Activated CD4-positive, CD25-positive, alpha-beta regulatory T cell treated with anti-CD3 and anti-CD28 coated beads, Interleukin-2, amount 50 U/mL, for 72 hours (primary cell): ENCODE results near the gene CD52.
"Not testable (repeated sequence)": the region's sequence is repeated elsewhere in the genome, so short reads cannot be mapped to it uniquely, and the experiment has no call there.

ENCODE experiments used
- DNase-seq: peaks from one replicate; pipeline ENCODE4 v3.0.0; 2021

CD52 gene

GRCh38 chr1:26302733-26303405, 14.9 kb upstream of the CD52 start:
- no peak for DNase-seq

- DNase-seq = no peak
These were observed 12.0 kb upstream of the CD52 start for GRCh38 chr1:26305667-26306289.

DNA sequence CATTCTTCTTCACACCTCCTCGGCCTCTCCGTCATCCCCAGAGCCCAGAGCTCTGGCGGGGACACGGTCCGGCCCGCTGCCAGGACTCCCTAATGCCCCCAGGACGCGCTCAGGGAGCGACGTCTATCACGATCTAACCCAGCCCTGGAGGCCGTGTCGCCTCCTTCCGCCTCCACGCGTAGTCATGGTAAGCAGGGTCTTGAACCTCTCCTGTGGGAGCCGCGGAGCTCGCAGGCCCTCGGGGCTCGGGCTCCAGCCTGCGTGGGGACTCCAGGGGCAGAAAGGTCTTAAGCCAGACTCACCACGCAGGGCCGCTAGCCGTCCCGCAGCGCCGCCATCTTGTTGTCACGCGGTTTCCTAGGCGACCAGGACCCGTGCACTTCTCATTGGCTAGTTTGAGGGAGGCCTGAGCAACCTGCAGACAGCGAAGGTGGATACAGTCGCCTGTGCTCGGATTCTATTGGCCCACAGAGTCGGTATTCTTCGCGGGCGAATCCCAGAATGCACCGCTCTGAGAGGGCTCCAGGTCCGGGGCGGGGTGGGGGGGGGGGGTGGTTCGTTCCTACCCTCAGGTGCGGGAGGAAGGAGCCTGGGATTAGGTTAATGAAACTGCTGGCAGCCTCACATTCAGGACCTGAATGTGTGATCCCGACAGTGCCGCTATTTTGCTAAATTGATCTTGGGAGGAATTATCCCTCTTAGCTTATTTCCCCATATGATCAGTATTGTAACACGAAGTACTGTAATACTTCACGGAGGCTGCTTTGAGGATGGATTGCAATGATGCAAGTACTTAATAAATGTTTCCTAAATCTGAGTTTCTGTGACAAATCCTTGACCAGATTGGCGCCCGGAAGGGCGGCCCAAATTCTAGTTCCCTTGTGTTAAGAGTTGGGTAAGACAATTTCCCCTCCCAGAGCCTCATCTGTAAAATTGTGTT, 11.2 kb upstream of the CD52 start, which contains the start of gene UBXN11:
TSS of gene UBXN11 (minus strand) at position 347 of the 940 bp plus-strand sequence. CDS start 3,753 bp downstream, outside the sequence.
- peak; percentile 84 for DNase-seq

- no peak for DNase-seq
These were observed 10.4 kb upstream of the CD52 start for GRCh38 chr1:26307363-26307781.

- DNase-seq = not testable (repeated sequence)
These were observed 9.5 kb upstream of the CD52 start for GRCh38 chr1:26307966-26308899.

- DNase-seq = no peak
These were observed 3.3 kb upstream of the CD52 start for GRCh38 chr1:26314501-26314900.

- no peak for DNase-seq
These were observed 1.6 kb upstream of the CD52 start for GRCh38 chr1:26315874-26316850.

DNA sequence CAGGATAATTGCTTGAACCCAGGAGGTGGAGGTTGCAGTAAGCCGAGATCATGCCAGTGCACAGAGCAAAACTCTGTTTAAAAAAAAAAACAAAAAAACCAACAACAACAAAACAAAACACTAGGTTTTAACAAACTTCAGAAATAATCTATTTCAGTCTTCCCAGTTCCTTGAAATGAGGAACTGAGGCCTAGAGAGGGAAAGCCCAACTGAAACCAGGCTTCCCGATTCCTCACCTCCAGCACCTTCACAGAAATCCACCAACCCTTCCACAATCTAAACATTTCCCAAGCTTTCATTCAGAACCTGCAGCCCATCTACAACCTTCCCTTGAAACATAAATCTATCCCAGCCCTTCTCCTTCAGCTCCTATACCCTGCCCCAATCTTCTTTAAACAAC, 612 bp upstream of the CD52 start:
- DNase-seq = no peak

DNA sequence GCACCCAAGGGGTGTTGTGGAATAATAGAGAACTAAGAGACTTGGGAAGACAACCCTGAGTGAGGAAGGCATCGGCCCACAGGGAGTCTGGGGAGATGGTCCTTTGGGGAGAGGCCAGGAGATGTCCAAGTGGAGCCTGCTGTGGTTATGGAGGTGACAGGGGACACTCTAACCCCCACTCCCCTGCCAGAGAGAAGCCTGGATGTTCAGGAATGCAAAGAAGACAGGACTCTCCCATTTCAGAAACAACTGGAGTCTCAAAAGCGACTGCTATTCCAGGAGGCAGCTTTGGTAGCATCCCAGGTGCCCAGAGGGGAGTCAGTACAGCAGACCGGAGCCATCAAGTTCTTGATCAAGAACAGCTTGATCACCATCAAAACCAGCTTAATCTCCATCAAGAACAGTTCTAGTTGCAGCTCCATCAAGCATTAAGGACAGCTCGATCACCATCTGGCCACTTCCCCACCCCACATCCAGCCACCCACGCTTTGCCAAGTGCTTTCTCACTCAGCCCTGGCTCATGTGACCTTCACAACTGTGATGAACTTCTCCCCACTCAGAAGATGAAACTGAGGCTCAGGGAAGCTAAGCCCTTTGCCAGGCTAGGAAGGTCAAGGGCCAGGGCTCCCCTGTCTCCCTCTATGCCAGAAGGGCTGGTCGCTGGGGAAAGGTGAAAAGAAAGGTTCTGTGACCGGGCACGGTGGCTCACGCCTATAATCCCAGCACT, 743 bp downstream of the CD52 start:
- DNase-seq = peak; percentile 57

DNA sequence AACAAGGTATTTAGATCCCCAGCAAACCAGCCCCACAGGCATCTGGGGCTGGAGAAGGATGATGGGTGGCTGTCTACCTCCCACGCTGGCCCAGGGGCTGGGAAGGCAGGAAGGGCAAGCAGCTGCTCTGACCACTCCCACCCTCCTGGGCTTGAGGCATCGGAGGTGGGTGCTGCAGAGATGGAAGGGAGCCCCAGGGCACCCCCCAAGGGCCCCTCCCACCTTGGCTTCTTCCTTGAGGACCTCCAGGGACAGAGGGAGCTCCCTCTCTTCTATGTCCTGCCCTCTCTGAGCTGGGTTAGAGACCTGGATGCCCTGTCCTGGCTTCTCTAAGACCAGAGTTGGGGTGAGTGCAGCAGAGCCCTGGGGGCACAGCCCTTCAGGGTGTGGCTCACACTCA, 3.1 kb downstream of the CD52 start:
- DNase-seq = peak; percentile 31

GRCh38 chr1:26321315-26322041, 3.7 kb downstream of the CD52 start:
- DNase-seq = peak; percentile 96

- no peak for DNase-seq
These were observed 4.2 kb downstream of the CD52 start for GRCh38 chr1:26322042-26322331.

GRCh38 chr1:26323382-26323781, 5.6 kb downstream of the CD52 start:
- DNase-seq = no peak

DNA sequence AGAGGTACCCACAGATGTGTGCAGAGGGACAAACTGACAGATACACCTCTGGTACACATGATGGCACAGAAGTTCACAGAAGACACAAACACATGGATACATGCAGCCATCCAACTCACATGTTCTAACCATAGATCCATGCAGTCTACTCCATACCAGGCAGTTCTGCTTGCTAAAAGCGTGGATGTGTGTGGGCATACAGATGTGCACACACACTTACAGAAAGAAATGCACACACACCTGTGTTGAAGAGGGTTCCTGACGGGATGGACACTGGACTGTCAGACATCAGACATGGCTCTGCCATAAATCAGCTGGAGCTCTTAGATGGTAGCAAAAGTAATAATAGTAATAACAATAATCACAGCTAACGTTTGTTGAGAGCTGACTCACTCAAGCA, 6.8 kb downstream of the CD52 start:
- DNase-seq = no peak

GRCh38 chr1:26327956-26328362, 10.2 kb downstream of the CD52 start:
- DNase-seq = no peak

- DNase-seq = no peak
These were observed 10.8 kb downstream of the CD52 start for GRCh38 chr1:26328597-26328996.

- DNase-seq = not testable (repeated sequence)
These were observed 11.6 kb downstream of the CD52 start for GRCh38 chr1:26329380-26329779.

DNA sequence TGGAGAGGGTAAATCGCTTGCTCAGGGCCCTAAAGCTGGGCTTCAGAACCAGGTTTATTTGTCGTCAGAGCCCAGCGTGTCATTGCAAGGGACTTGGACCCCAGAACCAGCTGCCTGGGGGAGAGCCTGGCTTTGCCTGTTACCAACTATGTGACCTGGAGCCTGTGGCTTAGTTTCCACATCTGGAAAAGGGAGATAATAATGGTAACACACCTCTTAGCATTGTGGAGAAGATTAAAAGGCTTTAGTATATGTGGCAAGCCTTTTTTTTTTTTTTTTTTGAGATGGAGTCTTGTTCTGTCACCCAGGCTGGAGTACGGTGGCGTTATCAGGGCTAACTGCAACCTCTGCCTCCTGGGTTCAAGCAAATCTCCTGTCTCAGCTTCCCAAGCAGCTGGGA, 12.5 kb downstream of the CD52 start:
- no peak for DNase-seq

- DNase-seq = not testable (repeated sequence)
These were observed 15.6 kb downstream of the CD52 start for GRCh38 chr1:26333312-26333711.
